RWPE2 (cell line): ENCODE results near the gene EIF4E1B.

ENCODE experiments used
- ATAC-seq: fragments of 200-7000 bp; cut with Tn5 transposase; 3 replicates; pipeline ENCODE4 v1.9.1; 2021; ENCODE audit warnings: low read depth
- DNase-seq: peaks from one replicate; pipeline ENCODE4 v3.0.0-alpha.2; 2020; ENCODE audit warnings: low spot score
- H3K27ac ChIP-seq: fragments of 450-650 bp; 2 replicates; pipeline ENCODE4 v1.5.1; 2017; ENCODE audit warnings: mild to moderate bottlenecking; ENCODE audit not compliant: poor library complexity, severe bottlenecking
- H3K27me3 ChIP-seq: fragments of 250-450 bp; sonication (Bioruptor Pico); 2 replicates; pipeline ENCODE4 v1.5.1; 2021; ENCODE audit warnings: mild to moderate bottlenecking, moderate library complexity; ENCODE audit not compliant: insufficient read depth, poor library complexity, severe bottlenecking
- H3K36me3 ChIP-seq: fragments of 250-450 bp; sonication (Bioruptor Pico); 2 replicates; pipeline ENCODE4 v1.5.1; 2020; ENCODE audit warnings: low read depth, mild to moderate bottlenecking, moderate library complexity
- H3K4me1 ChIP-seq: fragments of 250-450 bp; sonication (Bioruptor Pico); 2 replicates; pipeline ENCODE4 v1.5.1; 2021; ENCODE audit warnings: mild to moderate bottlenecking, moderate library complexity; ENCODE audit not compliant: insufficient read depth, poor library complexity, severe bottlenecking
- H3K4me3 ChIP-seq: fragments of 250-450 bp; sonication (Bioruptor Pico); 2 replicates; pipeline ENCODE4 v1.5.1; 2021; ENCODE audit warnings: mild to moderate bottlenecking, moderate library complexity; ENCODE audit not compliant: severe bottlenecking
- H3K9me3 ChIP-seq: fragments of 250-450 bp; sonication (Bioruptor Pico); 2 replicates; pipeline ENCODE4 v1.5.1; 2021; ENCODE audit warnings: mild to moderate bottlenecking, moderate library complexity; ENCODE audit not compliant: severe bottlenecking
- TF ChIP-seq, protein P1 (sequence below): fragments of 450-650 bp; IDR thresholded peaks from one replicate; pipeline ENCODE4 v1.5.1; 2017; ENCODE audit warnings: mild to moderate bottlenecking, moderate library complexity; ENCODE audit not compliant: poor library complexity, severe bottlenecking

Gene EIF4E1B

DNA sequence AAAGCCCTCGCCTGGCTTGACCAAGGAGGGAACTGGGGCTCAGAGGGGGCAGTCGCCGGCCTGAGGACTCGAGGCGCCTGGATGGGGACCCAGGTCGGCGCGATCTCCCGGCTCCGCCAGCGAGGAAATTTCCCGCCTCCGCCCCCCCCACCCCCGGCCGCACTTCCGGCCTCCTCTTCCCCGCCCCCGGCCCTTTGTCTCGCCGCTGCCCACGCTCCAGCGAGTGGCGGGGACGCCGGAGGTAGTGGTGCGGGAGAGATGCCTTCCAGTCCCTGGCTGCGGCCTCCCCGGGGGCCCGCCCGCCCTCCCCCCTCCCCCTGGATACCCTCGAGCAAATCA is 20.1 kb upstream of the EIF4E1B start:
- no peaks in the 10 kb centered on the region for H3K36me3 ChIP-seq
- peaks cover 3% of the 10 kb centered on the region for H3K27me3 ChIP-seq
- no peak for DNase-seq
- TF ChIP-seq, protein P1, sequence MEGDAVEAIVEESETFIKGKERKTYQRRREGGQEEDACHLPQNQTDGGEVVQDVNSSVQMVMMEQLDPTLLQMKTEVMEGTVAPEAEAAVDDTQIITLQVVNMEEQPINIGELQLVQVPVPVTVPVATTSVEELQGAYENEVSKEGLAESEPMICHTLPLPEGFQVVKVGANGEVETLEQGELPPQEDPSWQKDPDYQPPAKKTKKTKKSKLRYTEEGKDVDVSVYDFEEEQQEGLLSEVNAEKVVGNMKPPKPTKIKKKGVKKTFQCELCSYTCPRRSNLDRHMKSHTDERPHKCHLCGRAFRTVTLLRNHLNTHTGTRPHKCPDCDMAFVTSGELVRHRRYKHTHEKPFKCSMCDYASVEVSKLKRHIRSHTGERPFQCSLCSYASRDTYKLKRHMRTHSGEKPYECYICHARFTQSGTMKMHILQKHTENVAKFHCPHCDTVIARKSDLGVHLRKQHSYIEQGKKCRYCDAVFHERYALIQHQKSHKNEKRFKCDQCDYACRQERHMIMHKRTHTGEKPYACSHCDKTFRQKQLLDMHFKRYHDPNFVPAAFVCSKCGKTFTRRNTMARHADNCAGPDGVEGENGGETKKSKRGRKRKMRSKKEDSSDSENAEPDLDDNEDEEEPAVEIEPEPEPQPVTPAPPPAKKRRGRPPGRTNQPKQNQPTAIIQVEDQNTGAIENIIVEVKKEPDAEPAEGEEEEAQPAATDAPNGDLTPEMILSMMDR, result no peak
- peak overlapping the region; percentile 98 for H3K4me3 ChIP-seq
- ATAC-seq, result no peak
- peak overlapping the region; percentile 26 for H3K27ac ChIP-seq
- H3K9me3 ChIP-seq, result no peaks in the 10 kb centered on the region
- peaks cover 8% of the 10 kb centered on the region for H3K4me1 ChIP-seq

DNA sequence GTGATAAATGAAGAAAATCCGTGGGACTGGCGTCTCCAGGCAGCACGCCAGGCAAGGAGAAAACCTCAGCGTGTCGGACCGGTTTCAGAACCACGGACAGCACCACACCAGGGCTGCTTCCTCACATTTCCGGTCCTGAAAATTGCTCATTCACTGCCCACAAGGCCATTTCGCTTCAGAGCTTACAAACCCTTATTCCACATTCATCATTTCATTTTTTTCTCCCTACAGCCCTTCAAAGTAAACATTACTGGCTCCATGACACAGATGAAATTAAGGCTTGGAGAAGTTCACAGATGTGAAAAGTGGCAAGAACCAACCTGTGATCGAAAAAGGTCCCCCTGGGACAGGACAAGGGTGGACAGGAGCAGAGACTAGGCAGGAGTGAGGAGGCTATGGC is 19.0 kb upstream of the EIF4E1B start:
- Histone ChIP-seq H3K36me3 (no peaks in the 10 kb centered on the region), H3K27ac (no peak overlapping the region), H3K27me3 (peaks cover 3% of the 10 kb centered on the region), H3K9me3 (no peaks in the 10 kb centered on the region), H3K4me1 (peaks cover 8% of the 10 kb centered on the region), H3K4me3 (no peak overlapping the region)
- TF ChIP-seq, protein P1, result no peak
- ATAC-seq, result no peak
- peak; percentile 87 for DNase-seq

DNA sequence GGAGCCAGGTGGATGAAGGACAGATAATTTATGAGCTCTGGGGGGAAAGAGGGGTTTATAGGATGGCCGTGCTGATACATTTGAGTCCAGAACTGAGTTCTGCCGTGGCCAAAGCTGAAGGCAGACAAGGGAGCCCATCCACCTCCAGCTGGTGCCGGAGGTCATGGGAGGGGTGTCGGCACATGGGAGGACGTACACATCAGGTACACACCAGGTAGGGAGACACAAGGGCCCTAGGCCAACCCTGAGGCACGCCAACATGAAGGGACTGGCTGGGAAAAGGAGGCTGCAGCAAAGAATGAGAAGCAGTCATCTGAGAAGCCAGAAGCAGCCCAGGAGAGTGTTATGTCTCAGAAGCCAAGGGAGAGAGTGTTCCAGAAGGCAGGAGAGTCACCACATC is 18.5 kb upstream of the EIF4E1B start:
- Histone ChIP-seq H3K9me3 (no peaks in the 10 kb centered on the region), H3K27ac (no peak overlapping the region), H3K27me3 (peaks cover 3% of the 10 kb centered on the region), H3K36me3 (no peaks in the 10 kb centered on the region), H3K4me3 (no peak overlapping the region), H3K4me1 (peaks cover 8% of the 10 kb centered on the region)
- DNase-seq (no peak), ATAC-seq (no peak)
- TF ChIP-seq, protein P1, result no peak

DNA sequence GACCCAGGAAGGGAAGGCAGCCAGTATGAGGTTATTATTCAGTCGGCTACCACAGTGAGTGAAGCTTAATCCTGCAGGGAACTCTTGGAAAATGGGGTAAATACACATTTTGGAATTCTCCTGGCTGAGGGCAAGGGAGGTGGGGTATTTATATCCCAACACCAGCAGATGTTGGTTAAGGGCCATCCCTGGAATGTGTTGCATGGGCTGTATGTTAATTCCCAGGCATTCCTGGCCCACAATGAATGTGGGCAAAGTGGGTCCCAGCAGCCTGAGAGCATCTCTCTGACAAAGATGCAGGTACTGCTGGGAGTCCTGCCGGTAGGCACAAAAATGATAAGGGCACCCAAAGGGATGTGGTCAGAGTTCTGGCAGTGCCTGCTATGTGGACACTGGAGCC is 17.6 kb upstream of the EIF4E1B start:
- Histone ChIP-seq H3K27me3 (peaks cover 3% of the 10 kb centered on the region), H3K9me3 (no peaks in the 10 kb centered on the region), H3K4me1 (peaks cover 8% of the 10 kb centered on the region), H3K27ac (no peak overlapping the region), H3K4me3 (no peak overlapping the region), H3K36me3 (no peaks in the 10 kb centered on the region)
- TF ChIP-seq, protein P1, result no peak
- ATAC-seq (no peak), DNase-seq (no peak)

DNA sequence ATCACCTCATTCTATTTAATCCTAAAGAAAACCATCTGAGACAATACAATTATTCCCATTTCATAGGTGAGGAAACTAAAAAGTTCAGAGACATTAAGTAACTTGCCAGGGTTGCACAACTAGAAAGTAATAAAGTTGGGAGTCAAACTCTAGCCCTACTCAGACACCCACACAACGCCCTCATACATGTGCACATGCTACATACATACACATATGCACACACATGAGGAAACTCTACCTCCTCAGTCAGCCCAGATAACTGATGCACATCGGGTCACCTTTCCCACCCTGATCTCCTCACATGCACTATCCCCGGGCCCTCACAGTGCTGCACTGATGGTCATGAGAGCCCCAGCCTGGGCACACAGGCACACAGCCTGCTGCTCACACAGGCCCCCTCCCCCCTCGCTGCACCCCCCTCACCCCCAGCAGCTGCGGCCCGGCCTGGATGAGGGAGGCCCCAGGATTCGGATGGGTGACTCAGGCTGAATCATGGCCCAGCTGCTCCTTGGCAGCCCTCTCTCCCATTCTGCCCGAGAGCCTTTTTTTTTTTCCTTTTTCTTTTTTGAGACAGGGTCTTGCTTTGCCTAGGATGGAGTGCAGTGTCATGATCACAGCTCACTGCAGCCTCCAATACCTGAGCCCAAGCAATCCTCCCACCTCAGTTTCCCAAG is 15.5 kb upstream of the EIF4E1B start:
- ATAC-seq (peak; percentile 68), DNase-seq (peak; percentile 86)
- Histone ChIP-seq H3K36me3 (no peaks in the 10 kb centered on the region), H3K4me3 (no peak overlapping the region), H3K9me3 (no peaks in the 10 kb centered on the region), H3K4me1 (peaks cover 8% of the 10 kb centered on the region), H3K27ac (no peak overlapping the region), H3K27me3 (peaks cover 10% of the 10 kb centered on the region)
- TF ChIP-seq, protein P1, result no peak
